GM13977 (cell line): ENCODE data around the gene PIGH.

Experiments
- DNase-seq: peaks from one replicate; pipeline ENCODE4 v3.0.0; 2012; ENCODE audit warnings: low spot score
- CTCF ChIP-seq: IDR thresholded peaks from 2 replicates; pipeline ENCODE4 v1.5.1; 2012; ENCODE audit warnings: mild to moderate bottlenecking, control low read depth; ENCODE audit not compliant: insufficient read depth; ENCODE audit errors: extremely low read depth, missing control alignments
- in situ Hi-C: fragments of 300-500 bp; cut with MboI; formaldehyde crosslinking; loops from one replicate; pipeline ENCODE4 v1.12.0; 2022; ENCODE audit warnings: low sequenced_read_pairs, low pct_unique_long_range_greater_than_20kb, mixed read lengths, inconsistent platforms; ENCODE audit not compliant: unreplicated experiment

PIGH gene

GRCh38 chr14:67564236-67564635 lies 35.8 kb downstream of the PIGH start:
- no peak for TF ChIP-seq CTCF
- in situ Hi-C loops = loop anchor here (10.0 kb wide), 1 partner anchor 139 kb away; no protein-coding TSS in a partner anchor
- no peak for DNase-seq

- in situ Hi-C loops = loop anchor here (10.0 kb wide), 1 partner anchor 138 kb away; no protein-coding TSS in a partner anchor
- TF ChIP-seq CTCF = no peak
- DNase-seq = no peak
These were observed 37.3 kb downstream of the PIGH start for GRCh38 chr14:67562776-67563150.

- in situ Hi-C loops = loop anchor here (10.0 kb wide), 1 partner anchor 137 kb away; no protein-coding TSS in a partner anchor
- no peak for DNase-seq
- TF ChIP-seq CTCF = no peak
These were observed 37.9 kb downstream of the PIGH start for GRCh38 chr14:67562025-67562775.

- DNase-seq = no peak
- TF ChIP-seq CTCF = no peak
- in situ Hi-C loops = loop anchor here (10.0 kb wide), 1 partner anchor 135 kb away; no protein-coding TSS in a partner anchor
These were observed 40.4 kb downstream of the PIGH start for GRCh38 chr14:67559639-67560038.

- DNase-seq = no peak
- no peak for TF ChIP-seq CTCF
- in situ Hi-C loops = no loop called here
These were observed 42.4 kb downstream of the PIGH start for GRCh38 chr14:67557656-67558055.

GRCh38 chr14:67557118-67557517 lies 43.0 kb downstream of the PIGH start:
- no peak for DNase-seq
- in situ Hi-C loops = no loop called here
- no peak for TF ChIP-seq CTCF
